Measurements from ENCODE around the gene SETD6.

Gene SETD6

GRCh38 chr16:58499615-58500351, 15.5 kb upstream of the SETD6 start, which contains the start of gene NDRG4:
Gene NDRG4, plus strand, starts transcription at chr16:58500143. Its CDS starts 106 bp downstream, at chr16:58500249.
- no peak for DNase-seq
- peaks cover 21 to 37% of the 10 kb centered on the region in 2 donors for H3K4me1 Mint-ChIP-seq

GRCh38 chr16:58500430-58501241, 14.7 kb upstream of the SETD6 start:
- no peaks in the 10 kb centered on the region for H3K9me3 Mint-ChIP-seq
- peak overlapping the region; percentile 83 to 85 for H3K4me3 Mint-ChIP-seq
- H3K27ac Mint-ChIP-seq = no peak overlapping the region
- DNase-seq (no peak), ATAC-seq (replicated peaks) (peak; percentile 38 to 46)
- H3K4me1 Mint-ChIP-seq = peaks cover 14 to 28% of the 10 kb centered on the region in 2 donors
- H3K36me3 Mint-ChIP-seq = peaks cover 0 to 2% of the 10 kb centered on the region in 2 donors
- peaks cover 23 to 58% of the 10 kb centered on the region in 2 donors for H3K27me3 Mint-ChIP-seq

More at GRCh38 chr16:58499615-58500351, 15.5 kb upstream of the SETD6 start, which contains the start of gene NDRG4:
- Mint-ChIP-seq H3K27ac (peak within 1 kb of the TSS; percentile 37), H3K36me3 (peaks cover 0 to 2% of the 10 kb centered on the region in 2 donors), H3K9me3 (no peaks in the 10 kb centered on the region), H3K4me3 (peak within 1 kb of the TSS; percentile 83 to 85), H3K27me3 (peaks cover 26 to 62% of the 10 kb centered on the region in 2 donors)
- peak; percentile 44 to 58 for ATAC-seq (replicated peaks)

- DNase-seq (no peak), ATAC-seq (replicated peaks) (peak; percentile 44)
- no peaks in the 10 kb centered on the region for H3K9me3 Mint-ChIP-seq
- H3K4me3 Mint-ChIP-seq = peak overlapping the region; percentile 83 to 85
- H3K27me3 Mint-ChIP-seq = peaks cover 21 to 56% of the 10 kb centered on the region in 2 donors
- H3K27ac Mint-ChIP-seq = peak overlapping the region; percentile 80
- H3K36me3 Mint-ChIP-seq = peaks cover 0 to 2% of the 10 kb centered on the region in 2 donors
- peaks cover 14 to 27% of the 10 kb centered on the region in 2 donors for H3K4me1 Mint-ChIP-seq
Observed at GRCh38 chr16:58501242-58502131, 13.8 kb upstream of the SETD6 start.

- Mint-ChIP-seq H3K4me1 (peaks cover 16 to 27% of the 10 kb centered on the region in 2 donors), H3K27me3 (peaks cover 26 to 56% of the 10 kb centered on the region in 2 donors), H3K4me3 (no peak overlapping the region), H3K36me3 (peaks cover 0 to 2% of the 10 kb centered on the region in 2 donors), H3K27ac (no peak overlapping the region), H3K9me3 (no peaks in the 10 kb centered on the region)
- no peak for ATAC-seq (replicated peaks)
- no peak for DNase-seq
Observed at GRCh38 chr16:58502217-58502921, 12.9 kb upstream of the SETD6 start.

GRCh38 chr16:58503166-58503862, 12.0 kb upstream of the SETD6 start:
- H3K4me3 Mint-ChIP-seq = no peak overlapping the region
- H3K27ac Mint-ChIP-seq = no peak overlapping the region
- H3K9me3 Mint-ChIP-seq = no peaks in the 10 kb centered on the region
- H3K4me1 Mint-ChIP-seq = peaks cover 16 to 27% of the 10 kb centered on the region in 2 donors
- H3K27me3 Mint-ChIP-seq = peaks cover 26 to 56% of the 10 kb centered on the region in 2 donors
- ATAC-seq (replicated peaks) (no peak), DNase-seq (no peak)
- H3K36me3 Mint-ChIP-seq = peaks cover 0 to 2% of the 10 kb centered on the region in 2 donors

- Mint-ChIP-seq H3K27ac (peak overlapping the region; percentile 37), H3K4me1 (peaks cover 16 to 27% of the 10 kb centered on the region in 2 donors), H3K27me3 (peaks cover 26 to 52% of the 10 kb centered on the region in 2 donors), H3K36me3 (peaks cover 0 to 2% of the 10 kb centered on the region in 2 donors), H3K9me3 (no peaks in the 10 kb centered on the region), H3K4me3 (no peak overlapping the region)
- ATAC-seq (replicated peaks) (no peak), DNase-seq (no peak)
Observed at GRCh38 chr16:58503863-58504688, 11.2 kb upstream of the SETD6 start.

- ATAC-seq (replicated peaks) (no peak), DNase-seq (no peak)
- Mint-ChIP-seq H3K27me3 (peaks cover 22 to 30% of the 10 kb centered on the region in 2 donors), H3K27ac (peak overlapping the region; percentile 72), H3K36me3 (peaks cover 0 to 1% of the 10 kb centered on the region in 2 donors), H3K9me3 (no peaks in the 10 kb centered on the region), H3K4me3 (no peak overlapping the region), H3K4me1 (peaks cover 5 to 6% of the 10 kb centered on the region in 2 donors)
Observed at GRCh38 chr16:58506241-58507194, 8.8 kb upstream of the SETD6 start.

GRCh38 chr16:58507195-58507962, 7.9 kb upstream of the SETD6 start:
- no peak for DNase-seq
- Mint-ChIP-seq H3K27me3 (peaks cover 15 to 21% of the 10 kb centered on the region in 2 donors), H3K9me3 (no peaks in the 10 kb centered on the region), H3K27ac (peak overlapping the region; percentile 72), H3K36me3 (peaks cover 1 to 9% of the 10 kb centered on the region in 2 donors), H3K4me1 (peaks cover 5 to 8% of the 10 kb centered on the region in 2 donors), H3K4me3 (no peak overlapping the region)
- ATAC-seq (replicated peaks) = no peak

GRCh38 chr16:58507963-58508670, 7.2 kb upstream of the SETD6 start:
- Mint-ChIP-seq H3K36me3 (peaks cover 1 to 10% of the 10 kb centered on the region in 2 donors), H3K9me3 (no peaks in the 10 kb centered on the region), H3K27me3 (peaks cover 7 to 14% of the 10 kb centered on the region in 2 donors), H3K4me1 (peaks cover 5 to 9% of the 10 kb centered on the region in 2 donors), H3K27ac (no peak overlapping the region), H3K4me3 (no peak overlapping the region)
- DNase-seq = no peak
- no peak for ATAC-seq (replicated peaks)

- H3K4me3 Mint-ChIP-seq = no peak overlapping the region
- ATAC-seq (replicated peaks) (no peak), DNase-seq (no peak)
- H3K27me3 Mint-ChIP-seq = peaks cover 4 to 7% of the 10 kb centered on the region in 2 donors
- H3K9me3 Mint-ChIP-seq = no peaks in the 10 kb centered on the region
- H3K4me1 Mint-ChIP-seq = peaks cover 5 to 15% of the 10 kb centered on the region in 2 donors
- H3K36me3 Mint-ChIP-seq = peaks cover 2 to 12% of the 10 kb centered on the region in 2 donors
- H3K27ac Mint-ChIP-seq = no peak overlapping the region
Observed at GRCh38 chr16:58508671-58509251, 6.6 kb upstream of the SETD6 start.

Measured in stimulated activated naive B cell treated with anti-CD40 and anti-IgM and Interleukin-4, amounts not matched to agents 10 μg/mL and 1 μg/mL and 100 μg/mL, for 72 hours (primary cell).